ENCODE data around the gene RBM10. TPM values are rescaled to one million over a fixed set of nuclear protein-coding genes. Genes with fewer than 3 reads are reported as not detected.

Gene RBM10
- total and polyA plus RNA-seq, 7 donors = 18.2 to 33.8 (median 25.0) TPM

GRCh38 chrX:47226531-47227333, 81.7 kb downstream of the RBM10 start:
- H3K4me3 ChIP-seq = no peak overlapping the region
- intact Hi-C loops (cut with DNase I) = no loop called here
- no peaks in the 10 kb centered on the region for H3K9me3 ChIP-seq
- H3K4me1 ChIP-seq = no peaks in the 10 kb centered on the region
- no peak for ATAC-seq
- WGBS, 3 donors = 86 to 91% (median 90%) methylated on average over 19 of the region's 19 CpGs
- DNase-seq = no peak
- TF ChIP-seq, protein P1, sequence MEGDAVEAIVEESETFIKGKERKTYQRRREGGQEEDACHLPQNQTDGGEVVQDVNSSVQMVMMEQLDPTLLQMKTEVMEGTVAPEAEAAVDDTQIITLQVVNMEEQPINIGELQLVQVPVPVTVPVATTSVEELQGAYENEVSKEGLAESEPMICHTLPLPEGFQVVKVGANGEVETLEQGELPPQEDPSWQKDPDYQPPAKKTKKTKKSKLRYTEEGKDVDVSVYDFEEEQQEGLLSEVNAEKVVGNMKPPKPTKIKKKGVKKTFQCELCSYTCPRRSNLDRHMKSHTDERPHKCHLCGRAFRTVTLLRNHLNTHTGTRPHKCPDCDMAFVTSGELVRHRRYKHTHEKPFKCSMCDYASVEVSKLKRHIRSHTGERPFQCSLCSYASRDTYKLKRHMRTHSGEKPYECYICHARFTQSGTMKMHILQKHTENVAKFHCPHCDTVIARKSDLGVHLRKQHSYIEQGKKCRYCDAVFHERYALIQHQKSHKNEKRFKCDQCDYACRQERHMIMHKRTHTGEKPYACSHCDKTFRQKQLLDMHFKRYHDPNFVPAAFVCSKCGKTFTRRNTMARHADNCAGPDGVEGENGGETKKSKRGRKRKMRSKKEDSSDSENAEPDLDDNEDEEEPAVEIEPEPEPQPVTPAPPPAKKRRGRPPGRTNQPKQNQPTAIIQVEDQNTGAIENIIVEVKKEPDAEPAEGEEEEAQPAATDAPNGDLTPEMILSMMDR (IDR thresholded peaks at IDR 0.05) = no peak
- no peaks in the 10 kb centered on the region for H3K27me3 ChIP-seq (ENCODE audit: insufficient read depth in 3 of 3, low read length in 2 of 3)
- H3K27ac ChIP-seq = no peak overlapping the region
- H3K36me3 ChIP-seq (ENCODE audit: insufficient read depth in 1 of 2, low read depth in 1 of 2) = peaks cover 5 to 70% of the 10 kb centered on the region in 2 donors

- WGBS, 3 donors = 86 to 92% (median 90%) methylated on average over 9 of the region's 9 CpGs
Observed at GRCh38 chrX:47227334-47227583, 82.2 kb downstream of the RBM10 start.

GRCh38 chrX:47228550-47229270, 83.7 kb downstream of the RBM10 start:
- no peaks in the 10 kb centered on the region for H3K9me3 ChIP-seq
- 89 to 98% (median 95%) methylated on average over 11 to 12 of the region's 12 CpGs for WGBS, 3 donors
- no peak overlapping the region for H3K27ac ChIP-seq
- peaks cover 5 to 61% of the 10 kb centered on the region in 2 donors for H3K36me3 ChIP-seq (ENCODE audit: insufficient read depth in 1 of 2, low read depth in 1 of 2)
- H3K27me3 ChIP-seq (ENCODE audit: insufficient read depth in 3 of 3, low read length in 2 of 3) = no peaks in the 10 kb centered on the region
- no peak overlapping the region for H3K4me3 ChIP-seq
- TF ChIP-seq, protein P1 (IDR thresholded peaks at IDR 0.05) = no peak
- DNase-seq (no peak), ATAC-seq (no peak)
- H3K4me1 ChIP-seq = peaks cover 5% of the 10 kb centered on the region
- intact Hi-C loops (cut with DNase I) = no loop called here

More at GRCh38 chrX:47227334-47227583, 82.2 kb downstream of the RBM10 start:
- H3K4me1 ChIP-seq = peaks cover 1% of the 10 kb centered on the region
- H3K27ac ChIP-seq = no peak overlapping the region
- H3K9me3 ChIP-seq = no peaks in the 10 kb centered on the region
- H3K36me3 ChIP-seq (ENCODE audit: insufficient read depth in 1 of 2, low read depth in 1 of 2) = peaks cover 5 to 70% of the 10 kb centered on the region in 2 donors
- no peak overlapping the region for H3K4me3 ChIP-seq
- DNase-seq (no peak), ATAC-seq (no peak)
- no peaks in the 10 kb centered on the region for H3K27me3 ChIP-seq (ENCODE audit: insufficient read depth in 3 of 3, low read length in 2 of 3)
- intact Hi-C loops (cut with DNase I) = no loop called here
- TF ChIP-seq, protein P1 (IDR thresholded peaks at IDR 0.05) = no peak

DNA sequence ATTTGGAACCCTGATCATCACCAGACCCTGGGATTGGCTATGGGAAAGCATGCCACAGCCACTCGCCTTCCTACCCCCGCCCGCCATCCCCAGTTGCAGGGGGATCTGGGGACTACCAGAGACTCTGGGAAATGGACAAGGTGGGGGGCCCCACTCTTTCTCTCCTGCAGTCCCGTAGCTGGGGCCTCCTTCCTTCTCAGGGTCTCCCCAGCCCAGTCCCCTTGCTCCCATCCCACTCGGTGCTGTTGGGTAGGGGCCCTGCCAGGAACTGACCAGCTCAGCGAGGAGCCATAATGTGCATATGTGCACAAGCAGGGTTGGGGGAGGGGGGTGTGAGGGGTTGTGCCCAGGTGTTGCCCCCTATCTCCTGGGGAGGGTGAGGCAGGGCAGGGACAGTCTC, 84.4 kb downstream of the RBM10 start:
- Histone ChIP-seq H3K9me3 (no peaks in the 10 kb centered on the region), H3K27ac (no peak overlapping the region), H3K4me3 (no peak overlapping the region), H3K4me1 (peaks cover 5% of the 10 kb centered on the region), H3K36me3 (ENCODE audit: insufficient read depth in 1 of 2, low read depth in 1 of 2) (peaks cover 5 to 54% of the 10 kb centered on the region in 2 donors), H3K27me3 (ENCODE audit: insufficient read depth in 3 of 3, low read length in 2 of 3) (no peaks in the 10 kb centered on the region)
- WGBS, 3 donors = 91 to 100% (median 95%) methylated on average over 4 to 6 of the region's 6 CpGs
- intact Hi-C loops (cut with DNase I) = no loop called here
- no peak for ATAC-seq
- DNase-seq = no peak
- TF ChIP-seq, protein P1 (IDR thresholded peaks at IDR 0.05) = no peak
